NCI-H146 (cell line): ENCODE measurements around the gene KDSR.

Source experiments
- DNase-seq: peaks from one replicate; lab custom pipeline; 2025; lab: John Stamatoyannopoulos, UW

KDSR gene

GRCh38 chr18:63320123-63320974, 46.7 kb downstream of the KDSR start:
- peak; percentile 98 for DNase-seq

DNA sequence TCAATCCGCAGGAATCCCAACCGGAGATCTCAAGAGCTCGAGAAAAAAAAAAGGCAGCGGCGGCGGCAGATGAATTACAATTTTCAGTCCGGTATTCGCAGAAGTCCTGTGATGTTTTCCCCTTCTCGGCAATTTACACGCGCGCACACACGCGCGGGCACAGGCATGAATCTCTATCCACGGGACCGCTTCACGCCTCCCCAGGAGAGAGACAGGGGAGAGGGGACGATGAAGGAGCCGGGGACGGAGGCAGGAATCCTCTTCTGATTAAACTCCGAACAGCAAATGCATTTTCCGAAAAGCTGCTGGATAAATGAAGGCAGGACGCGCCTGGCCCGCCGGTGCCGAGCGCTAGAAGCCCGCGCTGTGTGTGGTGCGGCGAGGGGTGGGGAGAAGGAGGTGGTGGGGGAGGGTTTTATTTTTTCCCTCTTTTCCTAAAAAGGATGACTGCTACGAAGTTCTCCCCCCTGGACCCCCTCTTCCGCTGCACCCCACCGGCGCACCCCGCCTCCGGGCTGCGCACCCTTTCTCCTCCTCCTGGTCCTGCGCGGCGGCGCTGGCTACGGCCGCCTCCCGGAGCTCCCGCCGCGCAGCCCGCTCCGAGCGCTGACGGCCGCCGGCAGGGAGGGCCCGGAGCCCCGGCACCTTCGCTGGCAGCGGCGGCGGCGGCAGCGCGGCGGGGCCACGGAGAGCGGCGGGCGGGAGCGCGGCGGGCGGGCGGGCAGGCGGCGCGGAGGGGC, 47.5 kb downstream of the KDSR start, which contains the start of gene BCL2:
Gene BCL2 (minus strand): TSS at position 387 of the 740 bp plus-strand sequence.
- DNase-seq, result peak; percentile 69

DNA sequence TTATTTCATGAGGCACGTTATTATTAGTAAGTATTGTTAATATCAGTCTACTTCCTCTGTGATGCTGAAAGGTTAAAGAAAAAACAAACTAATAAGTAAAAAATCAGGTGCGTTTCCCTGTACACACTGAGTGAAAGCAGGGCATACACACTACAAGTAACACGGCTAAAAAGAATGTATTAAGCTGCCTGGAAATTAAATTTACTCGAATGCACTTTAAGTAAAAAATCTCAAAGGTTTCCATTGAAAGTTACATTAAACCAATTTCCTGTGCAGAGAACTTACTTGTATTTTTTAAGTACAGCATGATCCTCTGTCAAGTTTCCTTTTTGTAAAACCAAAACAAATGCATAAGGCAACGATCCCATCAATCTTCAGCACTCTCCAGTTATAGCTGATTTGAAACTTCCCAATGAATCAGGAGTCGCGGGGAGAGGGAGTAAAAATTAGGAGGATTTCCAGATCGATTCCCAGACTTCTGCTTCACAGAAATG, 48.1 kb downstream of the KDSR start:
- DNase-seq, result peak; percentile 40

DNA sequence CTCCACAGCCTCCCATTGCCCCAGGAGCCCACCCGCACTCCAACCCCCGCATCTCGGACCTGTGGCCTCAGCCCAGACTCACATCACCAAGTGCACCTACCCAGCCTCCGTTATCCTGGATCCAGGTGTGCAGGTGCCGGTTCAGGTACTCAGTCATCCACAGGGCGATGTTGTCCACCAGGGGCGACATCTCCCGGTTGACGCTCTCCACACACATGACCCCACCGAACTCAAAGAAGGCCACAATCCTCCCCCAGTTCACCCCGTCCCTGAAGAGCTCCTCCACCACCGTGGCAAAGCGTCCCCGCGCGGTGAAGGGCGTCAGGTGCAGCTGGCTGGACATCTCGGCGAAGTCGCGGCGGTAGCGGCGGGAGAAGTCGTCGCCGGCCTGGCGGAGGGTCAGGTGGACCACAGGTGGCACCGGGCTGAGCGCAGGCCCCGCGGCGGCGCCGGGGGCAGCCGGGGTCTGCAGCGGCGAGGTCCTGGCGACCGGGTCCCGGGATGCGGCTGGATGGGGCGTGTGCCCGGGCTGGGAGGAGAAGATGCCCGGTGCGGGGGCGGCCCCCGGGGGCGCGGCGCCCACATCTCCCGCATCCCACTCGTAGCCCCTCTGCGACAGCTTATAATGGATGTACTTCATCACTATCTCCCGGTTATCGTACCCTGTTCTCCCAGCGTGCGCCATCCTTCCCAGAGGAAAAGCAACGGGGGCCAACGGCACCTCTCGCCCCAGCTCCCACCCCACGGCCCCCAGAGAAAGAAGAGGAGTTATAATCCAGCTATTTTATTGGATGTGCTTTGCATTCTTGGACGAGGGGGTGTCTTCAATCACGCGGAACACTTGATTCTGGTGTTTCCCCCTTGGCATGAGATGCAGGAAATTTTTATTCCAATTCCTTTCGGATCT, 48.8 kb downstream of the KDSR start:
- peak; percentile 97 for DNase-seq

GRCh38 chr18:63317556-63317946, 49.5 kb downstream of the KDSR start:
- no peak for DNase-seq

- DNase-seq, result peak; percentile 43
Observed at GRCh38 chr18:63316612-63317555, 50.1 kb downstream of the KDSR start.

GRCh38 chr18:63315876-63316275, 51.1 kb downstream of the KDSR start:
- DNase-seq, result no peak

- DNase-seq, result no peak
Observed at GRCh38 chr18:63315131-63315662, 51.8 kb downstream of the KDSR start.

- DNase-seq, result no peak
Observed at GRCh38 chr18:63314062-63314790, 52.8 kb downstream of the KDSR start.

DNA sequence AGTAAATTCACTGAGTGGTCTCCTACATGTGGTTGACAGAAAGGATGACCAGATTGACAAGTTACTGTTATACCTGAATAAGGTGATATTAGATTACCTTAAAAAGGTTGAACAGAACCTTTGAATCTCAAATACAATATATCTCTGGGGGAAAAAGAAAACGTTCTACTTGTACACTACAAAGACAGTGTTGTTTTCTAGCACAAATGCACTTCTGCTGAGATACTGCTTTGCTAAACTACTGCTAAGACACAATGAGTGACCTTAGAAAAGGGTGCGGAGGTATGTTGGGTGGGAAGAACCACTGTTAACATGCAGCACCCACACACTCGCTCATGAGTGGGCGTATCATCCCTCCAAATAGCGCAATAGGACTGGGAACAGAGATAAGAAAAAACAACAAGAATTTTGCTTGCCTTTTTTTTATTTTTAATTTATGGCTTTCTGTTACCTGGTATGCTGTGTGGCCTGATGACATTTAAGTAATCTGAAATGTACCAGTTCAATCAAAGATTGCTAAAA, 53.5 kb downstream of the KDSR start:
- DNase-seq, result no peak

DNA sequence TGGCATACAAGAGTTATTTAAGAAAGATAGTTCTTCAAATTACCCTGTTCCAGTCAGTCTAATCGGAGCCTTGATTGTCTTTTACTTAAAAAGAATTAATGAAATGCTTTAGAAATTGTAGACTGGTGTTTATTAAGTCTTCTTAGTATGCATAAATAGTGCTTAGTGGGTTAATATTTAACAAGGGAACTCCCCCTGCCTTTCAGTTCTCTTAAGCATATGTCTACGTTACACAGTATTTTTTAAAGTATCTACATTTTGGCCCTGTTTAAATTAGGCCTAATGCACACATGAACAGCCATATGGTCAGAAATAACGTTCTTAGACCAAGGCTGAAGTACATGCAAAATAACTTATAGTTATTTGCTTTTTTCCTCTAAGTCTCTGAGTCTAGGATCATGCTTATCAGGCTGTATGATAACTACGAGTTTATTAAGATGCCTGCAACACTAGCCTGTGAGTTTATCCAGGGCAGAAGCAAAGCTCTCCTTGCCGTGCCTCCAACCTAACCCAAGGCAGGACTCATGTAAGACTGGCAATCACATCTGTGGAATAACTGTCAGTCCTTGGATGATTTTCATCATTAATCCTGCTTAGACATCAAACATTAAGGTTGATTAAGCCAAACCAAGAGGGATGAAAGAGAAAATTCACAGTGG, 54.1 kb downstream of the KDSR start:
- no peak for DNase-seq

DNA sequence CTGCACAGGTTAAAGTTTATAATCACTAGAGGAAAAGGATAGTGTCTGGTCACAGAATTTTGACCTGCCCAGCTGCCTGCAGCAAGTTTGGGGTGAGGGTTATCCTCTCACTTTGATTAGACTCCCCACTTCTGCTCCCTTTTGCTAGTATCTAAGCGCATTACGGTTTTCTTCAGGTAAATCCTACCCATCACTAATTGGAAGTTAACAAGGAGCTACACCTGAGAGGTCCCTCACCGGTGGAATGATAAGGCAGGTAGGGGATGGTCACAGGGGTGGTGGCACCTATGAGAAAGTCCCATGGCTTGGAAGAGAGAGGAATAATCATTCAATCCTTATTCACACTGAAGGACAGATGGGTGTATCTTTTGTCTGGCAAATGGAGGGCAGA, 55.0 kb downstream of the KDSR start:
- no peak for DNase-seq

GRCh38 chr18:63311118-63312018, 55.6 kb downstream of the KDSR start:
- DNase-seq, result no peak

- DNase-seq, result no peak
Observed at GRCh38 chr18:63309422-63309821, 57.6 kb downstream of the KDSR start.

DNA sequence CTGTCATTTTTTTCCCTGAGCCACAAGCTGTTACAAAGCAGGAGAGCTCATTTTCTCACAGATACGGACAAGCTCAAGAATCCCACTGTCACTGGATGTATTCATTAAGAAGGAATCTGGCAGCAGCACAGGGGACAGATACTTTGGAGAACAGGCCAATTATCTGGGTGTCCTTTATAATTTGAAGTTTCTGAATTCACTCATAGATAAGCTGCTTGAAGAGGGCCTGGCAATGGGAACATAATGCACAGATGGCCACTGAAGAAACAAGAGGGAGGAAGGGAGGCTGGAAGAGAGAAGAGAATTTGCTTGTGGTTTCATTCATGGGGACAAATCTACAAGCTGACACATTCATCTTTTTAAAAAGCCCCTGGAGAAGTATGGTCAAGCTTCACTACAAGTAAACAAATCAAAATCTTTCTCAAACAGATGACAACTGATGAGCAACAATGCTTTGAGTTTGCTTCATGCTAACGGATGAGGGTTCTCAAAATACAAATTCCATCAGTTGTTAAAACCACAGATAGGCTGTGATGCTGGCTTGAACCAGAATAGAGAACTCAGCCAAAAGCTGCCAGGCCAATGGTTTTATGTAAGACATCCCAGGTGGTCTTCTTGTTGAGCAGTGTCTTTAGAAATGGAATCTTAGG, 59.3 kb downstream of the KDSR start:
- no peak for DNase-seq

DNA sequence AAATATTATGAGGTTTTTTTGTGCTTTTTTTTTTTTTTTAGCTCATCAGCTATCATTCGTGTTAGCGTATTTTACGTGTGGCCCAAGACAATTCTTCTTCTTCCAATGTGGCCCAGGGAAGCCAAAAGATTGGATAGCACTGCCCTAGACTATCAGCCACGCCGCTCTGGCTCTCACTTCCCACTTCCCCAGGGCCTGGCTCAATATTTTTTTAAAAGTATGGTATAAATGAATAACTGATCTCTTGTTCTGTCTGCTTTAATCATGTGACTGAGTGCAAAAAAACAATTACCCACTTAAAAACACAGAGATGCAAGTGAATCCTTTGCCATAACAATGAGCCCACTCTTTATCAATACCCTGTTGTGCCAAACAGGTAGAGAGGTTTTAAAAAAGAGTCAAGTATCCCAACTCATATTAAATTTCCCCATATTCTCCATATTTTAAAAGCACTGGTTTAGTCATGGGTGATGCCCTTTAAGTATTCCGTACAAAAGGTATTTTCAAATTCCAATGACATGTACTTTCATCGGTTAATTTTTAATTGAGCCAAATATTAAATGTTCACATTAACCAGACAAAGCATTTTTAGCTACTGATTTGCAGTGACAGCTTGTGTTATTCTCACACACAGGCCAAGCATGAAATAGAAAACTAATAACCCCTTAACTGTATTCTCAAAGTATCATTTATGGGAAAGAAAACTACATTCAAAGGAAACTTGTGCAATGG, 60.0 kb downstream of the KDSR start:
- no peak for DNase-seq

GRCh38 chr18:63306249-63306648, 60.8 kb downstream of the KDSR start:
- DNase-seq, result no peak
